HCT116 (cell line): ENCODE data around the gene RNF214.

ENCODE experiments used
- CEBPB ChIP-seq: IDR thresholded peaks from 2 replicates; pipeline ENCODE4 v1.6.1; 2012; ENCODE audit warnings: low read depth
- CTCF ChIP-seq, 3 experiments: fragments of 200-600 bp in 1 of 3; sonication (generic) in 1 of 3; IDR thresholded peaks in 2 of 3; conservative IDR thresholded peaks in 1 of 3; 2 replicates each; pipeline ENCODE4 v1.5.1; 2012 to 2017; ENCODE audit warnings: low read depth in 2 of 3, low read length in 2 of 3, antibody characterized with exemption in 1 of 3, borderline replicate concordance in 1 of 3, control low read depth in 1 of 3, mild to moderate bottlenecking in 1 of 3, mixed read lengths in 1 of 3, mixed run types in 1 of 3, moderate library complexity in 1 of 3; ENCODE audit not compliant: insufficient read depth in 1 of 3
- ELF1 ChIP-seq: IDR thresholded peaks from 2 replicates; pipeline ENCODE4 v1.6.1; 2012; ENCODE audit warnings: low read depth, borderline replicate concordance
- EZH2phosphoT487 ChIP-seq: fragments of 200-600 bp; IDR thresholded peaks from 2 replicates; pipeline ENCODE4 v1.6.1; 2018; ENCODE audit warnings: antibody characterized with exemption, borderline replicate concordance
- SIN3A ChIP-seq: IDR thresholded peaks from 2 replicates; pipeline ENCODE4 v1.6.1; 2012; ENCODE audit warnings: low read depth
- YY1 ChIP-seq: IDR thresholded peaks from 2 replicates; pipeline ENCODE4 v1.6.1; 2011; ENCODE audit warnings: low read length, low read depth, moderate library complexity, mild to moderate bottlenecking; ENCODE audit not compliant: insufficient replicate concordance; ENCODE audit errors: extremely low read depth

DNA sequence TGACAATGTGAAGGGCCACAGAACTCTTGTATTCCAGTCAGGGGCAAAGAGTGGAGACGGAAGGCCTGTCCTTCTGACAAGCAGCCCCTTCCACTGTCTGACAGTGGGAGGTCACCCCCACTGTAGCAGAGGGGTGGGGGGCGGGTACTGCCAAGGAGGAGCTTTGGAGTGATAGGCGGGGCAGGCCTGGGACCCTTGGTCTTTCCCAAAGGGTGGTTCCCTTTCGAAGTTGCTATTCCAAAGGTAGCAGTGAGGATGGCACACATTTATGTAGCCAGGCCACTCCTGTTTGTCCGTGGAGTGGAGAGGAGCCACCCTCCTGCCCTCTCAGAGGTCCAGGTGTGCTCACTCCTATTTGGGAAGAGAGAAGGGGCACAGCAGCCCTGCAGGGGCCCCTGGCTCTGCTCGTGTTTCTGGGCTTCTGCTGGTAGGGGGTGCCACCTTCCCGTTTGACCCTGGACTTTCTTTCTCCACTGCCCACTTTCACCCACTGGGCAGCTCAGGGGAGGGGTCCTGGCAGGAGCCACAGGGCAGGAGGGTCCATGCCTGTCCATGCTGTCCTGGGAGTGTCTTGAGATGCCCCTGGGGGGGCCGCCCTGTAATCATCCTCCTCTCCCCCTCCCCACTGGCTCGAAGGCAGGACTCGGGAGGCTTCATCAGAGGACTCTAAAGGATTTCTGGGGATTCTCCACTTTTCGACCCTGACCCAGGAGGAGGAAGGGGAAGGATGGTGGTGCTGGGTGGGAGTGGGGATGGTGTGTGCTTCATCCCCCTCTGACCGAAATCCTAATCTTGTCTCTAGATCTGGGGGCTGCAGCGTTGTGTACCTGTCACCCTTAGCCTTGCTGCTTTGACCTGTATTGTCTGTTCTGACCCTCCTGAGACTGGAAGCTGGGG, 32.3 kb upstream of the RNF214 start:
- TF ChIP-seq CTCF (IDR thresholded peaks at IDR 0.05 in 2 of 3, conservative IDR thresholded peaks at IDR 0.05 in 1 of 3; ENCODE audit: borderline replicate concordance in 1 of 3, insufficient read depth in 1 of 3, low read depth in 2 of 3, low read length in 2 of 3) (no peak), SIN3A (no peak), CEBPB (no peak), YY1 (no peak), ELF1 (no peak), EZH2phosphoT487 (no peak)
